Measurements from ENCODE around the gene TTC22. TPM values are rescaled to one million over a fixed set of nuclear protein-coding genes. Genes with fewer than 3 reads are reported as not detected.

Gene TTC22
- total and polyA plus RNA-seq, 8 donors: 4.2 to 65.2 (median 21.6) TPM

GRCh38 chr1:54844564-54844963 lies 43.4 kb upstream of the TTC22 start:
- peaks cover 0 to 2% (median 0%) of the 10 kb centered on the region in 4 donors for H3K4me1 ChIP-seq
- H3K36me3 ChIP-seq: peaks cover 3 to 15% (median 15%) of the 10 kb centered on the region in 4 donors
- no peak for DNase-seq
- H3K4me3 ChIP-seq: no peak overlapping the region
- H3K27ac ChIP-seq: no peak overlapping the region
- intact Hi-C loops (cut with DNase I; ENCODE audit: low total_unique reads): no loop called here
- TF ChIP-seq EP300 (IDR thresholded peaks at IDR 0.05) (no peak), CTCF (IDR thresholded peaks at IDR 0.05) (no peak), POLR2A (IDR thresholded peaks at IDR 0.05) (no peak), POLR2AphosphoS5 (IDR thresholded peaks at IDR 0.05) (no peak)
- no peaks in the 10 kb centered on the region for H3K27me3 ChIP-seq
- no peaks in the 10 kb centered on the region for H3K9me3 ChIP-seq
- WGBS, 5 donors: 84 to 98% (median 91%) methylated on average over 3 of the region's 3 CpGs

GRCh38 chr1:54843449-54843848 lies 42.3 kb upstream of the TTC22 start:
- Histone ChIP-seq H3K4me1 (no peaks in the 10 kb centered on the region), H3K27ac (no peak overlapping the region), H3K4me3 (no peak overlapping the region), H3K36me3 (peaks cover 3 to 8% (median 4%) of the 10 kb centered on the region in 4 donors), H3K9me3 (no peaks in the 10 kb centered on the region), H3K27me3 (no peaks in the 10 kb centered on the region)
- intact Hi-C loops (cut with DNase I; ENCODE audit: low total_unique reads): no loop called here
- 78 to 92% (median 88%) methylated on average over 5 of the region's 5 CpGs for WGBS, 5 donors
- no peak for DNase-seq
- TF ChIP-seq CTCF (IDR thresholded peaks at IDR 0.05): no peak
- TF ChIP-seq EP300 (IDR thresholded peaks at IDR 0.05): no peak
- TF ChIP-seq POLR2A (IDR thresholded peaks at IDR 0.05): no peak
- TF ChIP-seq POLR2AphosphoS5 (IDR thresholded peaks at IDR 0.05): no peak

GRCh38 chr1:54842963-54843362 lies 41.8 kb upstream of the TTC22 start:
- no peak overlapping the region for H3K27ac ChIP-seq
- H3K4me1 ChIP-seq: no peaks in the 10 kb centered on the region
- no peak overlapping the region for H3K4me3 ChIP-seq
- H3K9me3 ChIP-seq: no peaks in the 10 kb centered on the region
- H3K36me3 ChIP-seq: peaks cover 0 to 4% (median 0%) of the 10 kb centered on the region in 4 donors
- TF ChIP-seq POLR2AphosphoS5 (IDR thresholded peaks at IDR 0.05) (no peak), CTCF (IDR thresholded peaks at IDR 0.05) (no peak), POLR2A (IDR thresholded peaks at IDR 0.05) (no peak), EP300 (IDR thresholded peaks at IDR 0.05) (no peak)
- intact Hi-C loops (cut with DNase I; ENCODE audit: low total_unique reads): no loop called here
- DNase-seq: peak in 1 of 2 donors; percentile 23
- no peaks in the 10 kb centered on the region for H3K27me3 ChIP-seq
- WGBS, 5 donors: 82 to 89% (median 87%) methylated on average over 9 of the region's 9 CpGs

- H3K4me3 ChIP-seq: no peak overlapping the region
- no peak overlapping the region for H3K27ac ChIP-seq
- no peaks in the 10 kb centered on the region for H3K4me1 ChIP-seq
- intact Hi-C loops (cut with DNase I; ENCODE audit: low total_unique reads): no loop called here
- peaks cover 0 to 4% (median 0%) of the 10 kb centered on the region in 4 donors for H3K36me3 ChIP-seq
- DNase-seq: peak in 1 of 2 donors; percentile 13
- H3K9me3 ChIP-seq: no peaks in the 10 kb centered on the region
- 88 to 92% (median 91%) methylated on average over 10 of the region's 10 CpGs for WGBS, 5 donors
- H3K27me3 ChIP-seq: no peaks in the 10 kb centered on the region
- TF ChIP-seq POLR2AphosphoS5 (IDR thresholded peaks at IDR 0.05) (no peak), EP300 (IDR thresholded peaks at IDR 0.05) (no peak), CTCF (IDR thresholded peaks at IDR 0.05) (no peak), POLR2A (IDR thresholded peaks at IDR 0.05) (no peak)
These were observed 41.2 kb upstream of the TTC22 start for GRCh38 chr1:54842206-54842915.
